PC-3 (cell line): ENCODE results near the gene CYB5R4. TPM values are rescaled to one million over a fixed set of nuclear protein-coding genes. Genes with fewer than 3 reads are reported as not detected.

Experiments
- ATAC-seq: fragments of 200-7000 bp; cut with Tn5 transposase; 2 replicates; pipeline ENCODE4 v1.9.1; 2020; ENCODE audit warnings: mild to moderate bottlenecking, moderate library complexity
- BruUV-seq: library from RNA; stranded (reverse); fragments of 400-500 nt; replicated peaks from 2 replicates; lab custom pipeline; 2021; lab: Mats Ljungman, UMichigan
- CTCF ChIA-PET: fragments of 300-600 bp; sonication (Branson Sonifier 250); formaldehyde crosslinking; loops from one replicate; lab custom pipeline; 2022; ENCODE audit warnings: antibody characterized with exemption; lab: Charles Lee
- POLR2A ChIA-PET: fragments of 300-600 bp; sonication (Branson Sonifier 250); formaldehyde crosslinking; loops from one replicate; lab custom pipeline; 2022; ENCODE audit warnings: antibody characterized with exemption; ENCODE audit not compliant: unreplicated experiment; lab: Charles Lee
- DNase-seq: peaks from one replicate; pipeline ENCODE4 v3.0.0-alpha.2; 2015
- H2AFZ ChIP-seq: fragments of 300-600 bp; sonication (generic); 2 replicates; pipeline ENCODE4 v1.6.0; 2016; ENCODE audit warnings: antibody characterized with exemption, low read length
- H3F3A ChIP-seq: fragments of 300-600 bp; sonication (generic); one replicate; pipeline ENCODE4 v1.6.0; 2017; ENCODE audit warnings: antibody characterized with exemption, low read length, control low read depth, mild to moderate bottlenecking; ENCODE audit not compliant: unreplicated experiment
- H3K27ac ChIP-seq: fragments of 300-600 bp; sonication (generic); 2 replicates; pipeline ENCODE4 v1.5.1; 2016; ENCODE audit warnings: mild to moderate bottlenecking, low read length
- H3K27me3 ChIP-seq: fragments of 300-600 bp; sonication (generic); 2 replicates; pipeline ENCODE4 v1.6.1; 2016; ENCODE audit warnings: low read length, mixed read lengths
- H3K36me3 ChIP-seq: fragments of 300-600 bp; sonication (generic); 2 replicates; pipeline ENCODE4 v1.6.1; 2016; ENCODE audit warnings: low read depth, mixed run types, low read length, mixed read lengths
- H3K4me1 ChIP-seq: fragments of 300-600 bp; sonication (generic); 2 replicates; pipeline ENCODE4 v1.5.1; 2016; ENCODE audit warnings: low read length; ENCODE audit not compliant: insufficient read depth
- H3K4me2 ChIP-seq: fragments of 300-600 bp; sonication (generic); 2 replicates; pipeline ENCODE4 v1.6.0; 2016; ENCODE audit warnings: low read length
- H3K4me3 ChIP-seq: fragments of 300-600 bp; sonication (generic); 2 replicates; pipeline ENCODE4 v1.5.1; 2016; ENCODE audit warnings: mild to moderate bottlenecking, low read length, mixed read lengths
- H3K79me2 ChIP-seq: fragments of 300-600 bp; sonication (generic); 2 replicates; pipeline ENCODE4 v1.6.1; 2017; ENCODE audit warnings: low read length, mixed read lengths
- H3K9ac ChIP-seq: fragments of 300-600 bp; sonication (generic); 2 replicates; pipeline ENCODE4 v1.6.0; 2016; ENCODE audit warnings: mild to moderate bottlenecking, low read length
- H3K9me2 ChIP-seq: fragments of 300-600 bp; sonication (generic); replicated peaks from 2 replicates; pipeline ENCODE4 v1.6.1; 2016; ENCODE audit warnings: mixed run types, low read length, mixed read lengths
- H3K9me3 ChIP-seq: fragments of 300-600 bp; sonication (generic); 2 replicates; pipeline ENCODE4 v1.6.1; 2016; ENCODE audit warnings: low read length, mixed read lengths
- H4K20me1 ChIP-seq: fragments of 300-600 bp; sonication (generic); 2 replicates; pipeline ENCODE4 v1.6.1; 2016; ENCODE audit warnings: low read length, mixed read lengths
- CTCF ChIP-seq: fragments of 300-600 bp; sonication (generic); conservative IDR thresholded peaks from 2 replicates; pipeline ENCODE4 v1.5.1; 2017; ENCODE audit warnings: antibody characterized with exemption, low read depth, mild to moderate bottlenecking, low read length
- EZH2 ChIP-seq: fragments of 300-600 bp; sonication (generic); IDR thresholded peaks from one replicate; pipeline ENCODE4 v1.6.1; 2017; ENCODE audit warnings: antibody characterized with exemption, mild to moderate bottlenecking, low read length; ENCODE audit not compliant: unreplicated experiment
- EZH2phosphoT487 ChIP-seq: fragments of 300-600 bp; sonication (generic); IDR thresholded peaks from 2 replicates; pipeline ENCODE4 v1.6.1; 2018; ENCODE audit warnings: mild to moderate bottlenecking, antibody characterized with exemption, low read length, borderline replicate concordance
- intact Hi-C: fragments of 100-400 bp; cut with micrococcal nuclease; formaldehyde crosslinking; loops from 2 replicates; pipeline ENCODE4 v1.9.0; 2023
- total RNA-seq: library from RNA; depleted of rRNA; stranded (reverse); fragments of >200 nt; gene quantifications from 2 replicates; pipeline ENCODE4 v1.2.3, GENCODE V29; 2014

Gene CYB5R4
- total RNA-seq, 1 experiment from 2014 or later = 5.6 TPM

GRCh38 chr6:83849127-83849526 is 10.4 kb upstream of the CYB5R4 start:
- Histone ChIP-seq H3K79me2 (no peaks in the 10 kb centered on the region), H3K9ac (no peak overlapping the region), H3K4me1 (peaks cover under 1% of the 10 kb centered on the region; the same call in 1 of the 2 replicates), H3K9me3 (no peaks in the 10 kb centered on the region), H4K20me1 (no peaks in the 10 kb centered on the region), H3K27ac (no peak overlapping the region), H3F3A (no peaks in the 10 kb centered on the region), H2AFZ (no peak overlapping the region), H3K36me3 (no peaks in the 10 kb centered on the region), H3K4me3 (no peak overlapping the region), H3K9me2 (no peaks in the 10 kb centered on the region), H3K27me3 (peaks cover 15% of the 10 kb centered on the region; the same call in 1 of the 2 replicates), H3K4me2 (no peak overlapping the region)
- no TSS peak for BruUV-seq
- POLR2A ChIA-PET = no interaction called here
- ATAC-seq = no peak
- DNase-seq = no peak
- TF ChIP-seq EZH2 (no peak), EZH2phosphoT487 (no peak), CTCF (no peak)
- intact Hi-C loops = no loop called here
- CTCF ChIA-PET = no interaction called here

GRCh38 chr6:83849610-83850009 is 9.9 kb upstream of the CYB5R4 start:
- no peak for DNase-seq
- Histone ChIP-seq H3K4me2 (no peak overlapping the region), H3K79me2 (no peaks in the 10 kb centered on the region), H3K27ac (no peak overlapping the region), H2AFZ (no peak overlapping the region), H3K4me1 (peaks cover 5% of the 10 kb centered on the region), H3K4me3 (no peak overlapping the region), H3K9me2 (no peaks in the 10 kb centered on the region), H3K9ac (no peak overlapping the region), H3K9me3 (no peaks in the 10 kb centered on the region), H3K27me3 (peaks cover 15% of the 10 kb centered on the region; the same call in 1 of the 2 replicates), H3K36me3 (no peaks in the 10 kb centered on the region), H4K20me1 (no peaks in the 10 kb centered on the region), H3F3A (no peaks in the 10 kb centered on the region)
- TF ChIP-seq EZH2phosphoT487 (no peak), CTCF (no peak), EZH2 (no peak)
- ChIA-PET POLR2A (no interaction called here), CTCF (no interaction called here)
- no peak for ATAC-seq
- intact Hi-C loops = no loop called here
- BruUV-seq = no TSS peak

GRCh38 chr6:83852528-83853177 is 6.8 kb upstream of the CYB5R4 start:
- Histone ChIP-seq H3K79me2 (no peaks in the 10 kb centered on the region), H2AFZ (no peak overlapping the region), H3K27me3 (peaks cover 12% of the 10 kb centered on the region; the same call in 1 of the 2 replicates), H4K20me1 (no peaks in the 10 kb centered on the region), H3K9me3 (no peaks in the 10 kb centered on the region), H3K9me2 (no peaks in the 10 kb centered on the region), H3K36me3 (no peaks in the 10 kb centered on the region), H3K4me3 (no peak overlapping the region), H3K4me1 (peaks cover 8% of the 10 kb centered on the region), H3K4me2 (no peak overlapping the region), H3K9ac (no peak overlapping the region), H3F3A (no peaks in the 10 kb centered on the region), H3K27ac (no peak overlapping the region)
- ChIA-PET POLR2A (no interaction called here), CTCF (no interaction called here)
- DNase-seq (no peak), ATAC-seq (no peak)
- intact Hi-C loops = no loop called here
- TF ChIP-seq EZH2phosphoT487 (no peak), CTCF (no peak), EZH2 (no peak)
- BruUV-seq = no TSS peak
